PC-9 (cell line): ENCODE measurements around the gene IVD. TPM values are rescaled to one million over a fixed set of nuclear protein-coding genes. Genes with fewer than 3 reads are reported as not detected.

Experiments used
- BruUV-seq: library from RNA; stranded (reverse); fragments of 400-500 nt; replicated peaks from 2 replicates; lab custom pipeline; 2021; lab: Mats Ljungman, UMichigan
- CTCF ChIA-PET: fragments of 300-600 bp; sonication (Branson Sonifier 250); formaldehyde crosslinking; loops from one replicate; lab custom pipeline; 2022; ENCODE audit warnings: antibody characterized with exemption; lab: Charles Lee
- POLR2A ChIA-PET: fragments of 300-600 bp; sonication (Branson Sonifier 250); formaldehyde crosslinking; loops from one replicate; lab custom pipeline; 2022; ENCODE audit warnings: antibody characterized with exemption; ENCODE audit not compliant: unreplicated experiment; lab: Charles Lee
- DNase-seq, 2 experiments: peaks; one replicate each; pipeline versions ENCODE4 v3.0.0 to v3.0.0-alpha.2; 2015 to 2022; ENCODE audit warnings: mixed read lengths in 1 of 2
- H2AFZ ChIP-seq: fragments of 200-600 bp; sonication (generic); 2 replicates; pipeline ENCODE4 v1.8.1; 2017; ENCODE audit warnings: antibody characterized with exemption
- H3F3A ChIP-seq: fragments of 200-600 bp; sonication (generic); 2 replicates; pipeline ENCODE4 v1.8.1; 2017; ENCODE audit warnings: antibody characterized with exemption, mild to moderate bottlenecking, low read depth; ENCODE audit not compliant: insufficient read depth
- H3K27ac ChIP-seq: fragments of 200-600 bp; sonication (generic); 2 replicates; pipeline ENCODE4 v1.6.1; 2016; ENCODE audit warnings: mixed run types
- H3K27me3 ChIP-seq: fragments of 200-600 bp; sonication (generic); 2 replicates; pipeline ENCODE4 v1.6.1; 2016; ENCODE audit warnings: low read depth, mixed run types; ENCODE audit not compliant: insufficient read depth
- H3K36me3 ChIP-seq: fragments of 200-600 bp; sonication (generic); 2 replicates; pipeline ENCODE4 v1.6.1; 2016; ENCODE audit warnings: low read depth, mixed run types
- H3K4me1 ChIP-seq: fragments of 200-600 bp; sonication (generic); replicated peaks from 2 replicates; pipeline ENCODE4 v1.6.1; 2016; ENCODE audit warnings: mixed run types; ENCODE audit not compliant: insufficient read depth
- H3K4me2 ChIP-seq: fragments of 200-600 bp; sonication (generic); 2 replicates; pipeline ENCODE4 v1.6.1; 2017; ENCODE audit warnings: mixed run types
- H3K4me3 ChIP-seq: fragments of 200-600 bp; sonication (generic); 2 replicates; pipeline ENCODE4 v1.6.1; 2016; ENCODE audit warnings: mixed run types
- H3K79me2 ChIP-seq: fragments of 200-600 bp; sonication (generic); 2 replicates; pipeline ENCODE4 v1.6.1; 2017; ENCODE audit warnings: low read depth, mixed run types
- H3K9me2 ChIP-seq: fragments of 200-600 bp; sonication (generic); 2 replicates; pipeline ENCODE4 v1.8.1; 2017; ENCODE audit warnings: mild to moderate bottlenecking; ENCODE audit not compliant: insufficient read depth
- H3K9me3 ChIP-seq: fragments of 200-600 bp; sonication (generic); 2 replicates; pipeline ENCODE4 v1.8.1; 2016; ENCODE audit warnings: low read depth; ENCODE audit not compliant: insufficient read depth
- H4K20me1 ChIP-seq: fragments of 200-600 bp; sonication (generic); 2 replicates; pipeline ENCODE4 v1.8.1; 2017; ENCODE audit not compliant: insufficient read depth
- EZH2 ChIP-seq: fragments of 200-600 bp; sonication (generic); IDR thresholded peaks from 2 replicates; pipeline ENCODE4 v1.8.0; 2017; ENCODE audit warnings: antibody characterized with exemption, low read depth
- intact Hi-C: fragments of 100-400 bp; cut with micrococcal nuclease; formaldehyde crosslinking; loops from one replicate; pipeline ENCODE4 v1.10.0; 2022; ENCODE audit not compliant: unreplicated experiment
- total RNA-seq: library from RNA; stranded (reverse); gene quantifications from 2 replicates; pipeline ENCODE4 v1.2.3, GENCODE V29; 2021
- TF ChIP-seq, protein P1 (sequence below): fragments of 200-600 bp; sonication (generic); conservative IDR thresholded peaks from 2 replicates; pipeline ENCODE4 v1.6.1; 2017; ENCODE audit warnings: mixed run types, antibody characterized with exemption, mild to moderate bottlenecking, moderate library complexity

The IVD gene
- total RNA-seq, 1 experiment from 2014 or later = 82.5 TPM

DNA sequence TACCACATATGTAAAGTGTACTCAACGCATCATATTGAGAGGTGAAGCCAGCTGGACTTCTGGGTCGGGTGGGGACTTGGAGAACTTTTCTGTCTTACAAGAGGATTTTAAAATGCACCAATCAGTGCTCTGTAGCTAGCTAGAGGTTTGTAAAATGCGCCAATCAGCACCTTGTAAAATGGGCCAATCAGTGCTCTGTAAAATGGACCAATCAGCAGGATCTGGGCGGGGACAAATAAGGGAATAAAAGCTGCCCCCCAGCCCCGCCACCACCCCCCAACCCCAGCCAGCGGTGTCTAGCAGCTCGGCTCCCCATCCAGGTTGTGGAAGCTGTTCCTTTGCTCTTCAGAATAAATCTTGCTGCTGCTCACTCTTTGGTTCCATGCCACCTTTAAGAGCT is 6.2 kb upstream of the IVD start:
- Histone ChIP-seq H3K27ac (no peak overlapping the region), H2AFZ (no peak overlapping the region), H3K36me3 (no peaks in the 10 kb centered on the region), H4K20me1 (no peaks in the 10 kb centered on the region), H3K9me3 (no peaks in the 10 kb centered on the region), H3K27me3 (no peaks in the 10 kb centered on the region), H3K4me1 (peaks cover 3% of the 10 kb centered on the region; the same call in 1 of the 2 replicates), H3K79me2 (no peaks in the 10 kb centered on the region), H3K4me2 (no peak overlapping the region), H3K4me3 (no peak overlapping the region), H3K9me2 (no peaks in the 10 kb centered on the region), H3F3A (peaks cover 3% of the 10 kb centered on the region; the same call in 1 of the 2 replicates)
- no peak for DNase-seq
- TF ChIP-seq, protein P1, sequence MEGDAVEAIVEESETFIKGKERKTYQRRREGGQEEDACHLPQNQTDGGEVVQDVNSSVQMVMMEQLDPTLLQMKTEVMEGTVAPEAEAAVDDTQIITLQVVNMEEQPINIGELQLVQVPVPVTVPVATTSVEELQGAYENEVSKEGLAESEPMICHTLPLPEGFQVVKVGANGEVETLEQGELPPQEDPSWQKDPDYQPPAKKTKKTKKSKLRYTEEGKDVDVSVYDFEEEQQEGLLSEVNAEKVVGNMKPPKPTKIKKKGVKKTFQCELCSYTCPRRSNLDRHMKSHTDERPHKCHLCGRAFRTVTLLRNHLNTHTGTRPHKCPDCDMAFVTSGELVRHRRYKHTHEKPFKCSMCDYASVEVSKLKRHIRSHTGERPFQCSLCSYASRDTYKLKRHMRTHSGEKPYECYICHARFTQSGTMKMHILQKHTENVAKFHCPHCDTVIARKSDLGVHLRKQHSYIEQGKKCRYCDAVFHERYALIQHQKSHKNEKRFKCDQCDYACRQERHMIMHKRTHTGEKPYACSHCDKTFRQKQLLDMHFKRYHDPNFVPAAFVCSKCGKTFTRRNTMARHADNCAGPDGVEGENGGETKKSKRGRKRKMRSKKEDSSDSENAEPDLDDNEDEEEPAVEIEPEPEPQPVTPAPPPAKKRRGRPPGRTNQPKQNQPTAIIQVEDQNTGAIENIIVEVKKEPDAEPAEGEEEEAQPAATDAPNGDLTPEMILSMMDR = no peak
- TF ChIP-seq EZH2 = no peak
- no TSS peak for BruUV-seq
- intact Hi-C loops = no loop called here
- ChIA-PET CTCF (no interaction called here), POLR2A (no interaction called here)

DNA sequence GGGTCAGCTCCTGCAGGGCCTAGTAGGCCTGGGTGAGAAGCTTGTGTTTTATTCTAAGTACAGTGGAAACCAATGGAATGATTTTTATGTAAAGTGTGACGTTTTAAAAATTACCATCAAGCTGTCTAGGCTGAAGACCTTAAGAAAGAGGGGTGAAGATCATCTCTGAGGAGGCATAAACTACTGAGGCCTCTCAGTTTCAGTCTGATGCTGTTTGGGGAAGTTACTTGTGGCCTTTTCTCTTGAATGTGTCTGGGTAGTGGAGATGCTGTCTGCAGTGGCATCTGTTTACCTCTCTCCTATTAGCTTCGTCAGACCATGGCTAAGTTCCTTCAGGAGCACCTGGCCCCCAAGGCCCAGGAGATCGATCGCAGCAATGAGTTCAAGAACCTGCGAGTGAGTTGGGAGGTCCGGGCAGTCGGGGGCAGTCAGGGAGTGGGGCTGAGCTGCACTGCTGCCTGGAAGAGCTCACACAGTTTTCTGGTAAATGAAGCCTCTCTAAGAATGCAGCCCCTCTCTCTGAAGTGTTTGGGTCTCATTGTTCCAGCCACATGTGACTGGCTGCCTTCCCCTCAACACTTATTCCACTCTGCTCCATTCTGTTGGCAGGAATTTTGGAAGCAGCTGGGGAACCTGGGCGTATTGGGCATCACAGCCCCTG is 1.9 kb downstream of the IVD start:
- H2AFZ ChIP-seq = no peak overlapping the region
- peak overlapping the region; percentile 92; the same call in 1 of the 2 replicates for H3K4me2 ChIP-seq
- no peak for DNase-seq
- no TSS peak for BruUV-seq
- H4K20me1 ChIP-seq = no peaks in the 10 kb centered on the region
- POLR2A ChIA-PET = no interaction called here
- no peak for TF ChIP-seq EZH2
- TF ChIP-seq, protein P1 = no peak
- H3K36me3 ChIP-seq = peaks cover 12% of the 10 kb centered on the region; the same call in 1 of the 2 replicates
- CTCF ChIA-PET = interaction anchor here (0.5 to 0.6 kb wide), 2 partner anchors 10 to 135 kb away, joined by 3 to 9 read pairs; no protein-coding TSS in a partner anchor
- H3K9me2 ChIP-seq = no peaks in the 10 kb centered on the region
- peak overlapping the region; percentile 96; the same call in 1 of the 2 replicates for H3K4me3 ChIP-seq
- intact Hi-C loops = no loop called here
- no peaks in the 10 kb centered on the region for H3K27me3 ChIP-seq
- H3F3A ChIP-seq = peaks cover 10% of the 10 kb centered on the region
- peaks cover 19% of the 10 kb centered on the region for H3K4me1 ChIP-seq
- H3K79me2 ChIP-seq = peaks cover 28% of the 10 kb centered on the region
- no peak overlapping the region for H3K27ac ChIP-seq
- H3K9me3 ChIP-seq = no peaks in the 10 kb centered on the region

DNA sequence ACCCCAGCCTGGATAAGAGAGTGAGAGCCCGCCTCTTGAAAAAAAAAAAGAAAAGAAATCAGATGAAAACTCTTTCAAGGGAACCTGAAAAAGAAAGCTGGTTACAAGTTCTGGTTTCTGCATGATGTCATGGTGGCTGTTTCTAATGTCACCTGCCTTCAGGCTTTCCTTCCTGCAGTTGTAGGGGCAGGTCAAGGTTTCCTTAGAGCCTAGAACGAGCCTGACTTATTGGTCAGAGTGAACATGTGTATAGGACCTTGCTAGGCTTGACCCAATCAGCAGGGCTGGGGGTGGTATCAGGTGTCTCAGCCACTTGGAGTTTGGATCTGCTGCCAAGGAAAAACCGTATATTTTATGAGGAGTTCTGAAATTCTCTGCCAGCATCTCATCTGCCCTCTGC is 3.8 kb downstream of the IVD start:
- no peaks in the 10 kb centered on the region for H3K9me2 ChIP-seq
- ChIA-PET CTCF (interaction anchor here (0.6 kb wide), 1 partner anchor 494 kb away, joined by 3 read pairs; no protein-coding TSS in a partner anchor), POLR2A (no interaction called here)
- H3K4me2 ChIP-seq = no peak overlapping the region
- peaks cover 12% of the 10 kb centered on the region; the same call in 1 of the 2 replicates for H3K36me3 ChIP-seq
- BruUV-seq = no TSS peak
- no peak for DNase-seq
- no peaks in the 10 kb centered on the region for H3K9me3 ChIP-seq
- H3F3A ChIP-seq = peaks cover 10% of the 10 kb centered on the region
- no peaks in the 10 kb centered on the region for H4K20me1 ChIP-seq
- H3K4me3 ChIP-seq = no peak overlapping the region
- no peak for TF ChIP-seq EZH2
- TF ChIP-seq, protein P1 = no peak
- no peak overlapping the region for H2AFZ ChIP-seq
- peaks cover 16% of the 10 kb centered on the region for H3K4me1 ChIP-seq
- no peaks in the 10 kb centered on the region for H3K27me3 ChIP-seq
- H3K27ac ChIP-seq = no peak overlapping the region
- intact Hi-C loops = no loop called here
- peaks cover 28% of the 10 kb centered on the region for H3K79me2 ChIP-seq
